Subcutaneous adipose tissue (tissue), 4 donors: ENCODE results near the gene KIFC3. TPM values are rescaled to one million over a fixed set of nuclear protein-coding genes. Genes with fewer than 3 reads are reported as not detected.

Experiments
- CTCF ChIP-seq: fragments of 450-650 bp; IDR thresholded peaks from one replicate; pipeline ENCODE4 v1.5.1; 2016; ENCODE audit warnings: low read depth, mild to moderate bottlenecking, control low read depth, antibody characterized with exemption, moderate library complexity
- total RNA-seq, 4 donors: library from RNA; depleted of rRNA; stranded (reverse); fragments of >200 nt; gene quantifications; one replicate each; pipeline ENCODE4 v1.1.0, GENCODE V29; 2016

KIFC3 gene
- total RNA-seq, 4 donors from 2014 or later: 17.9 to 58.8 (median 28.7) TPM

DNA sequence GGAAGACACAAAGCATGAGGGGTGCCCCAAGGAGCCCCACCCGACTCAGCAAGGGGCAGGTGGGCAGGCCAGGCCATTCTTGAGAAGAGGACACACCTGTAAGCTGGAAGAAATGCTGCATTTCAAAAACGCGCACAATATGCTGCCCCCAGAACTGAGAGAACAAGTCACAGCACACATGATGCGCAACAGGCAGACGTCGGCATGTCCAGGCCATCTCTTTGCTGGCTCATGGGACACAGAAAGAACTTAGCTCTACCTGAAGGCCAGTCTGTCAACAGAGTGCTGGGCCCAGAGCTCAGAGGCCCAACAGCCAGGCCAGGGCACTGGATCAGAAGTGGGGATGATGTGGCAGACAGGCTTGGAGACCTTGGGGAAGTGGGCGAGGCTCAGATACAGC lies 18.0 kb downstream of the KIFC3 start:
- no peak for TF ChIP-seq CTCF

- no peak for TF ChIP-seq CTCF
Measured at GRCh38 chr16:57783883-57784282, 18.4 kb downstream of the KIFC3 start.

DNA sequence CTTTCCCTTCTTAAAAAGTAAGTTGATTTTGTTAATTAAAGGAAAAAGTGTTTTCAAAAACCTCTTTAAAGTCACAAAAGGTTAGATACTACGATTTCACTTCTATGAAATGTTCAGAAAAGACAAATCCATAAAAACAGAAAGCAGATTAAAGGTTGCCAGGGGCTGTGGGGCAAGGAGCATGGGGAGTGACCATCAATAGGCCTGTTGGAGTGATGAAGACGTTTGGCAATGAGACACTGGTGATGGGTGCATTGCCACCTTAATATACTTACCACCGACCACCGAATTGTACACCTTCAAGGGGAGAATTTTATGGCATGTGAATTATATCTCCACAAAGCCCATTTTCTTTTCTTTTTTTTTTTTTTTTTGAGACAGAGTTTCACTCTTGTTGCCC lies 19.2 kb downstream of the KIFC3 start:
- no peak for TF ChIP-seq CTCF

- TF ChIP-seq CTCF: no peak
Measured at GRCh38 chr16:57781741-57782606, 20.3 kb downstream of the KIFC3 start.

GRCh38 chr16:57781349-57781740 lies 20.9 kb downstream of the KIFC3 start:
- TF ChIP-seq CTCF: no peak

- TF ChIP-seq CTCF: no peak
Measured at GRCh38 chr16:57778658-57779057, 23.6 kb downstream of the KIFC3 start.

DNA sequence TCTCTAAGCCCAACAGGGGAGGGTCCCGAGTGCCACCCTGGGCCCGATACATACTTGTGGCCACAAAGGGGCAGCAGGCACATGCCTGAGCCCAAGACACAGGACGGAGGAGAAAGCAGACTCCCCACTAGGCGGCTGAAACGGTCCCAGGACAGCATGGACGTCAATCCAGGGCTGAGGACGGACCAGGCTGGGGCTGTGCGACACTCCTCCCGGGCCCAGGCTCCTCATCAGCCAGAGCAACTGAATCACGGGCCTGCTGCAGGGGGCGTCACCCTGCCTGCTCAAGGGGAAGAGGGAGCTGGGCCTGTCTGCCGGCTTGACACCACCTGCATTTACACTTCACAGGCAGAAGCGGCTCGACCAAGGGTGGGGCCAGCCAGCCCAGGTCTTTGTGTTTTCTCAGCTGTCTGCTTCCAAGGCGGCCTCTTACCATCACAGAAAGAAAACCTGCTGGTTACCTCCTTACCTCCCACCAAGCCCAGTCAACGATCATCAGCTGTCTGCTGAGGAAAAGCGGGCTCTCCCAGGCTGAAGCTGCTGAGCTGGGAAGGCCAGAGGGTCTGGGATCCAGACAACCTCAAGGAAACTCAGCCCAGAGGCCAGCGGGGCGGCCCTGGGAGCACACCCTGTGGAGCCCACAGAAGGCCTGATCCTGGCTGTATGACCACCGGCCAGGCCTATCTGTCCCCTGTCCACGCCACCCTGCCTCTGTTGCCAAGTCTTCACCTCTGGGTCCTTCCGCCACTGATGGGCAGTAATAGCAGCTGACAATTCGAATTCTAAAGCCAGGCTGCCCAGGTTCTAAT lies 26.4 kb downstream of the KIFC3 start:
- TF ChIP-seq CTCF: no peak
